Epithelial cell of proximal tubule (primary cell): ENCODE results near the gene TRIM43B. TPM values are rescaled to one million over a fixed set of nuclear protein-coding genes. Genes with fewer than 3 reads are reported as not detected.
"Not testable (repeated sequence)": the region's sequence is repeated elsewhere in the genome, so short reads cannot be mapped to it uniquely, and the experiment has no call there.

ENCODE experiments used
- DNase-seq: peaks from one replicate; pipeline ENCODE4 v3.0.0-alpha.2; 2011; ENCODE audit warnings: low read depth
- H3K4me3 ChIP-seq: 2 replicates; pipeline ENCODE4 v1.5.1; 2011; ENCODE audit warnings: low read depth, mild to moderate bottlenecking, low read length
- total RNA-seq: library from RNA; depleted of rRNA; stranded (reverse); fragments of >200 nt; gene quantifications from 2 replicates; pipeline ENCODE4 v1.2.3, GENCODE V29; 2015
- TF ChIP-seq, protein P1 (sequence below): conservative IDR thresholded peaks from 2 replicates; pipeline ENCODE4 v1.5.1; 2012; ENCODE audit warnings: low read depth, mild to moderate bottlenecking, low read length

The TRIM43B gene
- total RNA-seq, 1 donor from 2014 or later, result not detected

DNA sequence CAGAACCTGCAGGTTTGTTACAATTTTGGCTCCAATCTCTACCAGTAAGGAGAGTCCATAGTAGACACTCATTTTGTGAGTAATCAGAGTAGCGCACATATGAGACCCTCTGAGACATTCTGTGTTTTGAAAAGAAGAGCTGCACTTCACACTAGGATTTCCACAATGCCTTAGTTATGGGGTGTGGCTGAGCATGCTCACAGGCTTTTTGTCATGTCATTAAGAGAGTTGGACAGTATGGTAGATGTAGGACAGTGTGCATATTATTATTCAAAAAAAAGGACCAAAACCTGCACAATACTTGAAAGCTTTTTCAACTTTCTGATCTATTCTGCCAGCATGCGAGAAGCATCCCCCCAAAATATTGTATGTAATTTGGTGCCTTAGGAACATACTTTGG lies 24.9 kb upstream of the TRIM43B start:
- TF ChIP-seq, protein P1, sequence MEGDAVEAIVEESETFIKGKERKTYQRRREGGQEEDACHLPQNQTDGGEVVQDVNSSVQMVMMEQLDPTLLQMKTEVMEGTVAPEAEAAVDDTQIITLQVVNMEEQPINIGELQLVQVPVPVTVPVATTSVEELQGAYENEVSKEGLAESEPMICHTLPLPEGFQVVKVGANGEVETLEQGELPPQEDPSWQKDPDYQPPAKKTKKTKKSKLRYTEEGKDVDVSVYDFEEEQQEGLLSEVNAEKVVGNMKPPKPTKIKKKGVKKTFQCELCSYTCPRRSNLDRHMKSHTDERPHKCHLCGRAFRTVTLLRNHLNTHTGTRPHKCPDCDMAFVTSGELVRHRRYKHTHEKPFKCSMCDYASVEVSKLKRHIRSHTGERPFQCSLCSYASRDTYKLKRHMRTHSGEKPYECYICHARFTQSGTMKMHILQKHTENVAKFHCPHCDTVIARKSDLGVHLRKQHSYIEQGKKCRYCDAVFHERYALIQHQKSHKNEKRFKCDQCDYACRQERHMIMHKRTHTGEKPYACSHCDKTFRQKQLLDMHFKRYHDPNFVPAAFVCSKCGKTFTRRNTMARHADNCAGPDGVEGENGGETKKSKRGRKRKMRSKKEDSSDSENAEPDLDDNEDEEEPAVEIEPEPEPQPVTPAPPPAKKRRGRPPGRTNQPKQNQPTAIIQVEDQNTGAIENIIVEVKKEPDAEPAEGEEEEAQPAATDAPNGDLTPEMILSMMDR, result no peak
- DNase-seq, result no peak
- H3K4me3 ChIP-seq, result no peak overlapping the region

DNA sequence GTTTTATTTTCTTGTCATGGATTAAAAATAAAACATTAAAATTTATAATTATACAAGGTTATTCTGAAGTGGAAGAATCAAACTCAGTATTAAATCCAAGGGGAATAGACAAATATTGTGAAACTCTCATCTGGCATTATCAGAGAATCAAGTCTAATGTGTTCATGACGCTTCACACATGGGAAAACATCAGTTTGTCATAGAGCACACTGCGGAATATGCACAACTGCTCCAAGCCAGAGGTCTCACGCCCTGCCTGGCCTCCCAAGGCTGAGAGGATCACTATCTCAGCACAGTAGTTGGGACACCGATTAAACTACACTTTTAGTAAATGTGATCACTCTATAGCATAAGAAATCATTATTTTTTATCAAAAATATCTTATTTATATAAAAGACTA lies 20.7 kb upstream of the TRIM43B start:
- H3K4me3 ChIP-seq, result no peak overlapping the region
- TF ChIP-seq, protein P1, result no peak
- no peak for DNase-seq

DNA sequence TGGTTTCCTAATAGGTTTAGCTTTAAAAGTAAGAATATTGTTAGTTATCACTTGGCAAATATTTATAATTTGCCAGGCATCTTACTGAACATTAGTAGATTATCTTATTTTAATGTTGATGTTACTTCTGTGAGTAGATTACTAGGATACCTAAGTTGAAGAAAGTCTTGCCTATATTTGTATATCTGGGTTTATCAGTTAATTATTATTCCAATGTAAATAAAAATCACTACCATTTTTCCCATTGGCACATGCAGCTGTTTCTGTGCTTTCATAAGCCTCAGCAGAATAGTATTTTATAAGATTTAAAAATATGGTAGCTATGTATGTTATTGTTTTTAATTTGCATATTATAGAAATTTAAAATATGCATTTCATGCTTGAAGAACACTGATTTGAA lies 16.3 kb upstream of the TRIM43B start:
- H3K4me3 ChIP-seq, result no peak overlapping the region
- TF ChIP-seq, protein P1, result no peak
- no peak for DNase-seq

DNA sequence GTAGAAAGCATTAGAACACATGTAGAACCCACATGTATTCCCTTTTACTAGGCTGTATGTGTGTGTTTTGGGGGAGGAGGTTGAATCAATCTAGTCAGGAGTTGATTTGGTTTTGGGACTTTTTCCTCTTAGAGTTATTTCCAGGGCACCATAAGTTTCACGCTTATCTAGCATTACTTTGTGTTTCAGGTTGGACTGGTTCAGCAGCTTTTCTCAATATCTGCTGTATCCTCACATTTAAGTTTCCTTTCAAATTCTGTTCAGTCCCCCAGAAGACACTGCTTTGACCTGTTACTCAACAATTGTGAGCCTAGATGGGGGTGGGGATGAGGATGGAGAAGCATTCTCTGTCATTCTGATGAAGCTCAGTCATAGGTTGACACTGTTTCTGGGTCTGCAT lies 7.5 kb upstream of the TRIM43B start:
- not testable (repeated sequence) for DNase-seq

DNA sequence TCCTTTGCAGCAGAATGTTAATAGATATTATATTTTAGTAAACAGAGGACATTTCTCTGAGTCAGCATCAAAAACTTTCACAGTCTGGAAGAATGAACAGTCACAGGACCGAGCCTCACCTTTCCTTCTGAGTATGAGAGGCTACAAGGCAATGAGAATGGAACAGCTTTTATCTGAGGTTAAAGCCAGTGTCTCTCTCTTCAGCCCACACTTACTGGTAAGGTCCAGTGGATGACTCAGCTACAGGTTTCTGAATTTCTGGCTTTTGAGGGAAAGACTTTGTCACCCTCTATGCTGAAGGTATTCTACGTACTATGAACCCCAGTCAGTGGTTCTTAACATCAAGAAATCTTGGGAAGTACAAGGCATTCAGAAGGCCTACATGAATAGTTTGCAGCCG lies 9.5 kb downstream of the TRIM43B start:
- DNase-seq, H3K4me3 ChIP-seq: not testable (repeated sequence)

More for the DNA sequence above, 7.5 kb upstream of the TRIM43B start:
- H3K4me3 ChIP-seq, result not testable (repeated sequence)

DNA sequence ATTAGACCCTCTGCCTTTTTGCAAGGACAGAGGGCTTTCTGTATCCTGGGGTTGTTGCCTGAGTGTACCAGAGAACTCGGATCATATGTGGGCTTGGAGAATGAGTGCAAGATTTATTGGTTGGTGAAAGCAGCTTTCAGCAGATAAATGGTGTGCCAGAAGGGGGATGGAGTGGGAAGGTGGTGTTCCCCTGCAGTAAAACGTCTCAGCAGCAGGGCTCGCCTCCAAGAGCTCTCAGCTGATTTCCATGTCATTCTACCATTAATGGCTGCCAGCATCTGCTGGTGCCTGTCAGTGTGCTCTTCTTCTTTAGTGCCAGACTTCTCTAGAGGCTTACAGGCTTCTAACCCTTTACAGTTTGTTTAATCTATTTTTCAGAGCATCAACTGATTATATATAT lies 16.6 kb downstream of the TRIM43B start:
- not testable (repeated sequence) for DNase-seq, H3K4me3 ChIP-seq

DNA sequence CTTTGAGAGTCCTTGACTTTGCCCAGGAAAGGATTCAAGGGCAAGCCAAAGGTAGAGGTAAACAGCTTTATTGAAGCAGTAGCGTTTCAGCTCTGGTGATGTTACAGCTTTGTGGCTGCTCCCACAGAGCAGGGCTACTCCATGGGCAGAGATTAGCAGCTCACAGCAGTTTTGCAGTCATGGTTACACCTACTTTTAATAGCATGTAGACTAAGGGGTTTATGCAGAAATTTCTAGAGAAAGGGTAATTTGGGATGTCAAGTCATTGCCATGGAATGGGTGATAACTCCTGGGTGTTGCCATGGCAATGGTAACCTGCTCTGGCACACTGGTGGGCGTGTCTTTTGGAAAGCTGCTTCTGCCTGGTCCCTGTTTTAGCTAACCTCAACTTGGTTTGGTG lies 18.0 kb downstream of the TRIM43B start:
- DNase-seq, H3K4me3 ChIP-seq: not testable (repeated sequence)

DNA sequence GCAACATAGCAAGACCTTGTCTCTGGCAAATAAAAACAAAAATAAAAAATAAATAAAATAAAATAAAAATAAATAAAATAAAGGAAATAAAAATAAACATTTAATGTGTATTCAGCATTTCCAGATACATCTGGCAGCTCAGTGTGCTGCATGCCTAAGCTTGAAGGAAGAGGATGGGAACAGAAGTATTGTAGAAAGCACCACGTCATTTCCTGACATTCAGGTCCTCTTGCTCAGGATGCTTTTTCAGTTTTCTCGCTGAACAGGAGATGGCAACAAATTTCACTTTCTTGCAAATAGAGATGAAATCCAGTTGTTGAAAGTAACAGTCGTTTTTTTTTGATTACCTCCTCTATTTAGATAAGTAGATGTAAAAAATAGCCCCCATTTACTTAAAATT lies 21.3 kb downstream of the TRIM43B start:
- not testable (repeated sequence) for DNase-seq, H3K4me3 ChIP-seq

DNA sequence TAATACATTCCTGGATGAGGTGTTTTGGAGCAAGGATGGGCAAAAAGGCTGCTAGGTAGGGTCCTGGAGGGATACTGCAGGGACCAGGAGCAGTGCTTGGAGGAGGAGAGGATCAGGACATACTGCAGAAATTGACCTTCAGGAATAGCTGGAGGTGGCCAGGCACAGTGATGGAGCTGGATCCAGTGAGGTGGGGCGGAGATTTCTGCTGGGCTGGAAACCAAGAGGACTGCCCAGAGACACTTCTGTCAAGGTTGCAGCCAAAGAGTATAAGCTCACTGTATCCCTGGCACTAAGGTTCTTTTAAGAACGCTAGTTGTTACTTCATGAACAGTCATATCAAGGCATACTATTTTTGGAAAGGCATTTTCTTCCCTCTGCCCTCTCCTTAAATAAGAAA lies 39.2 kb downstream of the TRIM43B start:
- H3K4me3 ChIP-seq, DNase-seq: not testable (repeated sequence)

DNA sequence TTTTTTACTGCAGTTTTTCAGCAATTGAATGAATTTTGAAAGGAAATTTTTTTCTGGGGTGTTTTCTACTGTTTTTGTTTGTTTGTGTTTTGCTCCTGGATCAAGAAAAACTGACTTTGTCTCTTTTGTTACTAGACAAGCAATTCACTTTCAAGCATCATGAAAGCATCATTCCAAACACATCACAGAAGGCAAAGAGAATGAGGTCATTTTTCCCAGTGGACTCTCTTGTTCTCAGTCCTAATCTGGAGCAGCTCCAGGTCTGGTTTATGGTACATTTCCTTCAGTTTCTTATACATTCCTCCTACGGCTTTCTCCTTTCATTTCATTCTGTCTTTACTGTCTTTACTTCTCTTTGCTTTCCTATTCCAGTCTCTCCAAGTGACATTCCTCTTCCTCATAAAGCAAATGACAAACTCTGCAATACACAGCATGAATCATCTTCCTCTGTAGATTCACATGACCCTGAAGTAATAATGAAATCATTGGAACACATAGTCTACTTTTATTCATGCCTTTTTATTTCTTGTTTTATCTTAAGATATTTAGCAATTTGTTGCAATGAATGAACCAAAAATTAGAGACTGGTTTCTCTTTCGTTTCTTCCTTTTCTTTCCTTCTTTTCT lies 42.0 kb downstream of the TRIM43B start:
- DNase-seq, H3K4me3 ChIP-seq: not testable (repeated sequence)

DNA sequence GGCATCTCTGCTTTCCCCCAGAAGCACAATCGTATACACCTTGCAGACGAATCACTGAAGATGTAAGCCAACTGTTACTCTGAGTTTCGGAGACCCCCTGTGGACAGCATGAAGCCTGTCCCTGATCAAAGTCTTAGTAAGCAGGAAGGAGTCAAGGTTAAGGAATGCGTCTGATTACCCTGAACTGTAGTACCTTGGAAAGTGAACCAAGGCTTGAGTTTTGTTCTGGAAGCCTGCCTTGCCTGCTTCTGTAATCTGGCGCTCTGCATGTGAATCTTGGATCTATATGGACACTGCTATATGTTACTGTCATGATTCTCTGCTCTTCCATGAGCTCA lies 48.7 kb downstream of the TRIM43B start:
- DNase-seq, H3K4me3 ChIP-seq: not testable (repeated sequence)

DNA sequence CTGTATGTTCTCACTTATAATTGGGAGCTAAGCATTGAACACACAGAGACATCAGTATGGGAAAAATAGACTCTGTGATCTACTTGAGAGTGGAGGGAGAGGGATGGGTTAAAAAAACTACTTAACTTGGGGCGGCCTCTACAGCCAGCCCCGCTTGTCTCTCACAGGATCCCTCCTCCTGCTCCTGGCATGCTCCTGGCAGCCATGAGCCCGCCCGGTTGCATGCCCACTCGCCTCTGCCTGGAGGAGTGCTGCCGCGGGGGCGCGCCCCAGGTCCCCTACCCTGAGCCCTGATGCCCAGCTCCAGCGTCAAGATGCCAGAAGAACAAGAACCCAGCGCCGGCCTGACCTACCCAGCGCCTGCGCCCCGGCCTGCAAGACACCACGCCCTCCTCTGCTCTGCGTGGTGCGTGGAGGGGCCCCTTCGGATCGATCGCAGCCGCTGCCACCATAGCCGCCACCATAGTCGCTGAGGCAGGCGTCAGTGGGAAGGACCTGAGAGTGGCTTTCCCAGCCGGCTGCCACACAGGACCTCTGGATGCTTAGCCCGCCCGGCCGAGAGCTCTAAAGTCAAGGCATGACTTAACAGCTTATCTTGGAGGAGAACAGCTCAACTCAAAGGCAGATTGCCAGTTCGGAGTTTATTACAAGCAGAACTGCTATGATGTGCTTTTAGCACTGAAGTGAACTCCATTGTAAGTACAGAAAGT lies 49.2 kb downstream of the TRIM43B start:
- not testable (repeated sequence) for DNase-seq, H3K4me3 ChIP-seq

DNA sequence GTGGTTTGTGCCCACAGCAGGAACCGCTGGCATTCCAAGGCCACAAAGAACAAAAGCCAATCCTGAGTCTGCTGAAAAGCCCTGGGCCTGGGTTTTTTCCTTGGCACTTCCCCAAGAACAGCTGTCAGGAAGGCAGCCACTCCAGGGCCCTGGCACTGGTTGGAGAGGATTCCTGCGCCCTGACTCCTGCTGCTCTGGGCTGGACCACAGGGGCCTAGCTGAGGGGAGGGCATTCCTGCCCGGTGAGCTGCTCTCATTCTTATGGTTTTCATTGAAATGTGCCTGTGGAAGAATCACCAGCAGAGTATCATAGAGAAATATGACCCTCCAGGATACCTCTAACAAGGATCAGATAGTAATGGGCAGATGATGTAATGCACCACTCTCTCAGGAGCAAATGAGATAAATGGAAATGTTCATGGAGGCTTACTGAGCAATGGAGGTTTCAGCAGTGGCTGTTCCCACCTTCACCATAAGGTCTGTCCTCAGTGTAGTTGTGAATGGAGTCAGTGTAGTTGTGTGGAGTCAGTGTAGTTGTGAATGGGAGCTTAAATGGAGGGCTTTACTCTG lies 50.0 kb downstream of the TRIM43B start:
- not testable (repeated sequence) for DNase-seq, H3K4me3 ChIP-seq

DNA sequence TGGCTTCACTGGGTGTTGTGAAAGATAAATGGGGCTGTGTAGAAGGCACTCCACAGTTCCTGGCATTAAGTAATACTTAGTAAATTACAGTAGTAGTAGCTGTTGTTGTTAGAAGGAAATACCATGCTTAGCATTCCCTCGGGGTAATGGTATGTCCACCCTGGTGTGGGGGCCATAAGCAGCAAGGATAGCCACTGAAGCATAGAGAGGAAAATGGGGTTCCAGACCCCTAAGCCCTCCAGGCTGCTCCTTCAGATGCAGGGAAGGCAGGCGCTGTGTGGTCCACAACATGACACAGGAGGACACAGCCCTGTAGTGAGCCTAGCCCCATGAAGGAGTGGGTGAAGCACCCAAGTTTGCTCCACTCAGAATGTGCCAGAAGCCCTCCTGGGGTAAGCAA lies 50.6 kb downstream of the TRIM43B start:
- DNase-seq, result not testable (repeated sequence)

DNA sequence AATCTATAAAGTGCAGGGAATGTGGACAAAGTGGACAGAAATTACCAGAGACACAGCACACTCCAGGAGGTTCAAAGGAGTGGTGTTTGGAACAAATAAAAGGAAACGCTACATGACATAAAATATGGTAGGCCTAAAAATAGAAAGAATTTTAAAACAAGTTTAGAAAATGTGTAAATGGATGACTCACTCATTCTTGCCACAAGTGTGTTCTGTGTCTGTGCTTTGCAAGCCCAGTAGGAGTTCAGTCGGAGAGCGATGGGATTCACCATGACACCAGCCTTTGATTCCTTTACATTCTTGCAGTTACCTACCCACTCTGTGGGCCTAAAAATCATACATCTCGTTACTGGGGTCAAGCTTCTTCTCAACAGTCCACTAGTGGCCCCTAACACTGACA lies 51.2 kb downstream of the TRIM43B start:
- not testable (repeated sequence) for DNase-seq

More for the DNA sequence above, 50.6 kb downstream of the TRIM43B start:
- not testable (repeated sequence) for H3K4me3 ChIP-seq

More for the DNA sequence above, 51.2 kb downstream of the TRIM43B start:
- H3K4me3 ChIP-seq, result not testable (repeated sequence)
